ENCODE results near the gene PLAGL2. TPM values are rescaled to one million over a fixed set of nuclear protein-coding genes. Genes with fewer than 3 reads are reported as not detected.
A peak's percentile ranks its signal among the peaks of the same experiment; 100 is the strongest.

Gene PLAGL2
- total RNA-seq, 1 experiment from 2014 or later, result 40.6 TPM

GRCh38 chr20:32208499-32209154, 1.1 kb upstream of the PLAGL2 start:
- no peak for TF ChIP-seq SIN3A (IDR thresholded peaks at IDR 0.05; ENCODE audit: borderline replicate concordance, insufficient read depth, low read depth, low read length)
- TF ChIP-seq TCF7L2 (IDR thresholded peaks at IDR 0.05; ENCODE audit: low read depth, low read length), result no peak
- TF ChIP-seq POLR2AphosphoS5 (IDR thresholded peaks at IDR 0.05; ENCODE audit: low read depth, low read length), result 0 out of 2 replicates have a peak, but pooled peaks have one; percentile 23
- Histone ChIP-seq H3K27me3 (ENCODE audit: control insufficient read depth, insufficient read depth, low read length) (no peaks in the 10 kb centered on the region), H3K36me3 (ENCODE audit: control insufficient read depth, insufficient read depth, low read length) (peaks cover 7% of the 10 kb centered on the region; the same call in 1 of the 2 replicates), H3K27ac (ENCODE audit: low read length) (peak overlapping the region; percentile 93), H3K4me3 (ENCODE audit: low read depth in 2 of 2, low read length in 2 of 2) (peak overlapping the region; percentile 66 to 100), H3K9me3 (ENCODE audit: control insufficient read depth, insufficient read depth, low read depth, low read length) (no peaks in the 10 kb centered on the region), H3K4me1 (ENCODE audit: control insufficient read depth, insufficient read depth, low read length) (peaks cover 36% of the 10 kb centered on the region)
- ChIA-PET CTCF (interaction anchor here (0.6 kb wide), 1 partner anchor 182 kb away, joined by 3 read pairs; no protein-coding TSS in a partner anchor), POLR2A (interaction anchor here (0.6 kb wide), 2 partner anchors 34 to 180 kb away, joined by 3 to 8 read pairs; no protein-coding TSS in a partner anchor)
- no TSS peak for BruUV-seq (replicated peaks)
- ATAC-seq, result no peak
- in situ Hi-C loops (cut with HindIII; ENCODE audit: low pct_unique_long_range_greater_than_20kb, low sequenced_read_pairs), result no loop called here
- intact Hi-C loops (cut with micrococcal nuclease; ENCODE audit: unreplicated experiment), result no loop called here
- no peak for DNase-seq (ENCODE audit: low read depth, low spot score)

GRCh38 chr20:32206760-32207625, 550 bp downstream of the PLAGL2 start:
- Histone ChIP-seq H3K4me3 (ENCODE audit: low read depth in 2 of 2, low read length in 2 of 2) (peak overlapping the region; percentile 66 to 98), H3K27ac (ENCODE audit: low read length) (peak overlapping the region; percentile 93), H3K27me3 (ENCODE audit: control insufficient read depth, insufficient read depth, low read length) (no peaks in the 10 kb centered on the region), H3K9me3 (ENCODE audit: control insufficient read depth, insufficient read depth, low read depth, low read length) (no peaks in the 10 kb centered on the region), H3K4me1 (ENCODE audit: control insufficient read depth, insufficient read depth, low read length) (peaks cover 36% of the 10 kb centered on the region), H3K36me3 (ENCODE audit: control insufficient read depth, insufficient read depth, low read length) (peaks cover 10% of the 10 kb centered on the region; the same call in 1 of the 2 replicates)
- CTCF ChIA-PET, result no interaction called here
- DNase-seq (ENCODE audit: low read depth, low spot score), result no peak
- POLR2A ChIA-PET, result no interaction called here
- intact Hi-C loops (cut with micrococcal nuclease; ENCODE audit: unreplicated experiment), result no loop called here
- peak; percentile 8 for ATAC-seq
- BruUV-seq (replicated peaks), result no TSS peak
- no peak for TF ChIP-seq POLR2AphosphoS5 (IDR thresholded peaks at IDR 0.05; ENCODE audit: low read depth, low read length)
- no peak for TF ChIP-seq REST (IDR thresholded peaks at IDR 0.05; ENCODE audit: insufficient read depth in 1 of 2, low read depth in 2 of 2, low read length in 1 of 2)
- TF ChIP-seq SIN3A (IDR thresholded peaks at IDR 0.05; ENCODE audit: borderline replicate concordance, insufficient read depth, low read depth, low read length), result no peak
- no peak for TF ChIP-seq CTCF (IDR thresholded peaks at IDR 0.05)
- TF ChIP-seq TCF7L2 (IDR thresholded peaks at IDR 0.05; ENCODE audit: low read depth, low read length), result no peak
- in situ Hi-C loops (cut with HindIII; ENCODE audit: low pct_unique_long_range_greater_than_20kb, low sequenced_read_pairs), result no loop called here

Measured in Panc1 (cell line).